HepG2 (cell line): ENCODE data around the gene CD300A. TPM values are rescaled to one million over a fixed set of nuclear protein-coding genes. Genes with fewer than 3 reads are reported as not detected.

Source experiments
- ATF3 ChIP-seq: sonication (generic); formaldehyde crosslinking; IDR thresholded peaks from 2 replicates; pipeline ENCODE4 v1.4.0; 2020; ENCODE audit warnings: missing genetic modification reagents
- ATRX ChIP-seq: sonication (generic); formaldehyde crosslinking; IDR thresholded peaks from 2 replicates; pipeline ENCODE4 v1.4.0; 2020; ENCODE audit warnings: missing genetic modification reagents, borderline replicate concordance
- CREB1 ChIP-seq, 2 experiments: fragments of 450-650 bp in 1 of 2; IDR thresholded peaks; 2 replicates each; pipeline ENCODE4 v1.6.1; 2016 to 2017; ENCODE audit warnings: control low read depth in 1 of 2, mild to moderate bottlenecking in 1 of 2, missing compliant biosample characterization in 1 of 2, missing genetic modification characterization in 1 of 2
- DNMT1 ChIP-seq: sonication (generic); formaldehyde crosslinking; IDR thresholded peaks from 2 replicates; pipeline ENCODE4 v1.5.1; 2020; ENCODE audit warnings: mild to moderate bottlenecking, missing genetic modification reagents
- IKZF1 ChIP-seq: fragments of 450-650 bp; IDR thresholded peaks from 2 replicates; pipeline ENCODE4 v1.7.1; 2016
- MBNL3 ChIP-seq: fragments of 250-450 bp; sonication (Bioruptor Pico); conservative IDR thresholded peaks from 2 replicates; pipeline ENCODE4 v1.8.0; 2022; ENCODE audit warnings: mild to moderate bottlenecking, inconsistent platforms
- MTERF4 ChIP-seq: sonication (generic); formaldehyde crosslinking; IDR thresholded peaks from 2 replicates; pipeline ENCODE4 v1.8.0; 2023; ENCODE audit warnings: mild to moderate bottlenecking, missing genetic modification reagents
- MYC ChIP-seq: sonication (generic); formaldehyde crosslinking; IDR thresholded peaks from 2 replicates; pipeline ENCODE4 v1.9.0; 2021; ENCODE audit warnings: missing genetic modification reagents, borderline replicate concordance
- NCOA1 ChIP-seq: sonication (generic); formaldehyde crosslinking; IDR thresholded peaks from 2 replicates; pipeline ENCODE4 v1.9.0; 2021; ENCODE audit warnings: missing genetic modification reagents
- NR2F2 ChIP-seq: IDR thresholded peaks from 2 replicates; pipeline ENCODE4 v1.6.1; 2012; ENCODE audit warnings: low read depth, inconsistent platforms, borderline replicate concordance
- TGIF2 ChIP-seq: IDR thresholded peaks from 2 replicates; pipeline ENCODE4 v1.6.1; 2016; ENCODE audit warnings: control low read depth, missing compliant biosample characterization
- ZBTB33 ChIP-seq: sonication (generic); formaldehyde crosslinking; IDR thresholded peaks from 2 replicates; pipeline ENCODE4 v1.4.0; 2020; ENCODE audit warnings: missing genetic modification reagents
- ZFP41 ChIP-seq: sonication (generic); formaldehyde crosslinking; IDR thresholded peaks from 2 replicates; pipeline ENCODE4 v1.4.0; 2020; ENCODE audit warnings: mild to moderate bottlenecking, missing genetic modification reagents, borderline replicate concordance
- ZMYM4 ChIP-seq: sonication (generic); formaldehyde crosslinking; IDR thresholded peaks from 2 replicates; pipeline ENCODE4 v1.8.1; 2023; ENCODE audit warnings: mild to moderate bottlenecking, missing genetic modification reagents
- ZNF136 ChIP-seq: sonication (generic); formaldehyde crosslinking; IDR thresholded peaks from 2 replicates; pipeline ENCODE4 v1.8.1; 2022; ENCODE audit warnings: low read depth, mild to moderate bottlenecking, moderate library complexity, missing genetic modification reagents
- ZNF251 ChIP-seq: sonication (generic); formaldehyde crosslinking; IDR thresholded peaks from 2 replicates; pipeline ENCODE4 v1.9.0; 2021; ENCODE audit warnings: mild to moderate bottlenecking, missing genetic modification reagents
- ZNF326 ChIP-seq: sonication (generic); formaldehyde crosslinking; IDR thresholded peaks from 2 replicates; pipeline ENCODE4 v1.4.0; 2020; ENCODE audit warnings: missing genetic modification reagents, borderline replicate concordance
- ZNF34 ChIP-seq: sonication (generic); formaldehyde crosslinking; IDR thresholded peaks from 2 replicates; pipeline ENCODE4 v1.4.0; 2020; ENCODE audit warnings: mild to moderate bottlenecking, missing genetic modification reagents, borderline replicate concordance
- ZNF451 ChIP-seq: sonication (generic); formaldehyde crosslinking; IDR thresholded peaks from 2 replicates; pipeline ENCODE4 v1.5.0; 2020; ENCODE audit warnings: mild to moderate bottlenecking, missing genetic modification reagents
- ZNF468 ChIP-seq: sonication (generic); formaldehyde crosslinking; IDR thresholded peaks from 2 replicates; pipeline ENCODE4 v1.8.0; 2022; ENCODE audit warnings: mild to moderate bottlenecking, moderate library complexity, missing genetic modification reagents
- ZNF558 ChIP-seq: sonication (generic); formaldehyde crosslinking; IDR thresholded peaks from 2 replicates; pipeline ENCODE4 v1.9.0; 2022; ENCODE audit warnings: mild to moderate bottlenecking, missing genetic modification reagents, borderline replicate concordance
- polyA plus RNA-seq, 8 experiments: library from polyadenylated mRNA; depleted of rRNA in 3 of 8; stranded (reverse) in 7 of 8; unstranded in 1 of 8; fragments of >200 nt; fragmentation: Illumina TruSeq in 4 of 8; extraction: Trizol in 4 of 8; gene quantifications; 2 replicates each; pipeline versions ENCODE4 v1.2.1 to v1.2.3, GENCODE V29; 2011 to 2016; ENCODE audit warnings: low read depth in 4 of 8, missing spikeins in 1 of 8, mixed read lengths in 1 of 8; ENCODE audit not compliant: insufficient read depth in 1 of 8
- total RNA-seq, 5 experiments: library from RNA; depleted of rRNA; stranded (reverse); fragments of >200 nt; fragmentation: Illumina TruSeq; extraction: Trizol; gene quantifications; 2 replicates each; pipeline ENCODE4 v1.2.3, GENCODE V29; 2016; ENCODE audit warnings: low read depth in 1 of 5
- TF ChIP-seq, protein P1 (sequence below): sonication (generic); formaldehyde crosslinking; IDR thresholded peaks from 2 replicates; pipeline ENCODE4 v1.5.1; 2020; ENCODE audit warnings: mild to moderate bottlenecking, moderate library complexity, missing genetic modification reagents
- TF ChIP-seq, protein P2 (sequence below): IDR thresholded peaks from 2 replicates; pipeline ENCODE4 v1.6.1; 2016; ENCODE audit warnings: low read depth, control low read depth

Gene CD300A
- total and polyA plus RNA-seq, 2 of the 13 experiments (the other 11 are each of a cell fraction or from before 2014, with no cell fraction given), result not detected

GRCh38 chr17:74442670-74443515 lies 23.5 kb upstream of the CD300A start (continued):
- TF ChIP-seq ZBTB33 (CRISPR knock-in tag) (peak; percentile 83; the same call in 1 of the 2 replicates), TGIF2 (0 out of 2 replicates have a peak, but pooled peaks have one; percentile 38), MTERF4 (CRISPR knock-in tag) (no peak; the same call in 1 of the 2 replicates), ZNF326 (no peak; the same call in 1 of the 2 replicates), ZNF251 (CRISPR knock-in tag) (0 out of 2 replicates have a peak, but pooled peaks have one; percentile 56), ZNF558 (no peak; the same call in 1 of the 2 replicates), ZNF136 (CRISPR knock-in tag) (peak; percentile 95; the same call in 1 of the 2 replicates), ZNF468 (no peak), IKZF1 (no peak), ZNF34 (peak; percentile 82; the same call in 1 of the 2 replicates), ATRX (CRISPR knock-in tag) (no peak), MBNL3 (CRISPR knock-in tag) (no peak), MYC (CRISPR knock-in tag) (peak; percentile 79), CREB1 (IDR thresholded peaks at IDR 0.05) (peak; percentile 60), CREB1 (CRISPR knock-in tag; IDR thresholded peaks at IDR 0.05) (peak; percentile 85), ZNF451 (CRISPR knock-in tag) (no peak; the same call in 1 of the 2 replicates), DNMT1 (CRISPR knock-in tag) (no peak), NR2F2 (peak; percentile 91), ZFP41 (CRISPR knock-in tag) (peak; percentile 52; the same call in 1 of the 2 replicates), NCOA1 (CRISPR knock-in tag) (peak; percentile 98), ATF3 (CRISPR knock-in tag) (no peak), ZMYM4 (CRISPR knock-in tag) (peak; percentile 95)
- TF ChIP-seq, protein P1, sequence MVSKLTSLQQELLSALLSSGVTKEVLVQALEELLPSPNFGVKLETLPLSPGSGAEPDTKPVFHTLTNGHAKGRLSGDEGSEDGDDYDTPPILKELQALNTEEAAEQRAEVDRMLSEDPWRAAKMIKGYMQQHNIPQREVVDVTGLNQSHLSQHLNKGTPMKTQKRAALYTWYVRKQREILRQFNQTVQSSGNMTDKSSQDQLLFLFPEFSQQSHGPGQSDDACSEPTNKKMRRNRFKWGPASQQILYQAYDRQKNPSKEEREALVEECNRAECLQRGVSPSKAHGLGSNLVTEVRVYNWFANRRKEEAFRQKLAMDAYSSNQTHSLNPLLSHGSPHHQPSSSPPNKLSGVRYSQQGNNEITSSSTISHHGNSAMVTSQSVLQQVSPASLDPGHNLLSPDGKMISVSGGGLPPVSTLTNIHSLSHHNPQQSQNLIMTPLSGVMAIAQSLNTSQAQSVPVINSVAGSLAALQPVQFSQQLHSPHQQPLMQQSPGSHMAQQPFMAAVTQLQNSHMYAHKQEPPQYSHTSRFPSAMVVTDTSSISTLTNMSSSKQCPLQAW (CRISPR knock-in tag), result peak; percentile 96
- TF ChIP-seq, protein P2, sequence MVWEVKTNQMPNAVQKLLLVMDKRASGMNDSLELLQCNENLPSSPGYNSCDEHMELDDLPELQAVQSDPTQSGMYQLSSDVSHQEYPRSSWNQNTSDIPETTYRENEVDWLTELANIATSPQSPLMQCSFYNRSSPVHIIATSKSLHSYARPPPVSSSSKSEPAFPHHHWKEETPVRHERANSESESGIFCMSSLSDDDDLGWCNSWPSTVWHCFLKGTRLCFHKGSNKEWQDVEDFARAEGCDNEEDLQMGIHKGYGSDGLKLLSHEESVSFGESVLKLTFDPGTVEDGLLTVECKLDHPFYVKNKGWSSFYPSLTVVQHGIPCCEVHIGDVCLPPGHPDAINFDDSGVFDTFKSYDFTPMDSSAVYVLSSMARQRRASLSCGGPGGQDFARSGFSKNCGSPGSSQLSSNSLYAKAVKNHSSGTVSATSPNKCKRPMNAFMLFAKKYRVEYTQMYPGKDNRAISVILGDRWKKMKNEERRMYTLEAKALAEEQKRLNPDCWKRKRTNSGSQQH (CRISPR knock-in tag), result peak; percentile 94
